ENCODE results near the gene GLIPR1L1. TPM values are rescaled to one million over a fixed set of nuclear protein-coding genes. Genes with fewer than 3 reads are reported as not detected.

Gene GLIPR1L1
- total RNA-seq, 4 donors from 2014 or later = not detected

DNA sequence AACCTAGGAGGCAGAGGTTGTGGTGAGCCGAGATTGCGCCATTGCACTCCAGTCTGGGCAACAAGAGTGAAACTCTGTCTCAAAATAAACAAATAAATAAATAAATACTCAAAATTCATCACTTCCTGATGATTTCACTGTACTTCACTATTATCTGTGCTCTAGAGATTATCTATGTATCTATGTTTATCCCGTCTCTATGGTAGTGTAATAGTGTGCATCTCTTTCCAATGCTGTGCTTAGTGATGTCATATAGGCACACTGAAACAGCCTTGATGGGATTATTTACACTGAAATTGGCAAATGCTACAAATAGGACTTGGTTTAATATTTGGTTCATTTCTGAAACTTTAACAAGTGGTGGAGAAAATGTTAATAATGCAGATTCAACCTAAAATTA lies 10.8 kb upstream of the GLIPR1L1 start:
- Histone ChIP-seq H3K36me3 (no peaks in the 10 kb centered on the region), H3K4me1 (no peaks in the 10 kb centered on the region), H3K9me3 (no peaks in the 10 kb centered on the region), H3K4me3 (no peak overlapping the region), H3K27ac (no peak overlapping the region), H3K27me3 (no peaks in the 10 kb centered on the region)
- TF ChIP-seq POLR2A (IDR thresholded peaks at IDR 0.05) (no peak), POLR2AphosphoS5 (IDR thresholded peaks at IDR 0.05) (no peak), EP300 (IDR thresholded peaks at IDR 0.05) (no peak)
- TF ChIP-seq, protein P1, sequence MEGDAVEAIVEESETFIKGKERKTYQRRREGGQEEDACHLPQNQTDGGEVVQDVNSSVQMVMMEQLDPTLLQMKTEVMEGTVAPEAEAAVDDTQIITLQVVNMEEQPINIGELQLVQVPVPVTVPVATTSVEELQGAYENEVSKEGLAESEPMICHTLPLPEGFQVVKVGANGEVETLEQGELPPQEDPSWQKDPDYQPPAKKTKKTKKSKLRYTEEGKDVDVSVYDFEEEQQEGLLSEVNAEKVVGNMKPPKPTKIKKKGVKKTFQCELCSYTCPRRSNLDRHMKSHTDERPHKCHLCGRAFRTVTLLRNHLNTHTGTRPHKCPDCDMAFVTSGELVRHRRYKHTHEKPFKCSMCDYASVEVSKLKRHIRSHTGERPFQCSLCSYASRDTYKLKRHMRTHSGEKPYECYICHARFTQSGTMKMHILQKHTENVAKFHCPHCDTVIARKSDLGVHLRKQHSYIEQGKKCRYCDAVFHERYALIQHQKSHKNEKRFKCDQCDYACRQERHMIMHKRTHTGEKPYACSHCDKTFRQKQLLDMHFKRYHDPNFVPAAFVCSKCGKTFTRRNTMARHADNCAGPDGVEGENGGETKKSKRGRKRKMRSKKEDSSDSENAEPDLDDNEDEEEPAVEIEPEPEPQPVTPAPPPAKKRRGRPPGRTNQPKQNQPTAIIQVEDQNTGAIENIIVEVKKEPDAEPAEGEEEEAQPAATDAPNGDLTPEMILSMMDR (IDR thresholded peaks at IDR 0.05) = no peak
- 76 to 97% methylated on average over 3 of the region's 3 CpGs for WGBS, 2 donors (ENCODE audit: low coverage in 1 of 2)
- ATAC-seq = no peak

DNA sequence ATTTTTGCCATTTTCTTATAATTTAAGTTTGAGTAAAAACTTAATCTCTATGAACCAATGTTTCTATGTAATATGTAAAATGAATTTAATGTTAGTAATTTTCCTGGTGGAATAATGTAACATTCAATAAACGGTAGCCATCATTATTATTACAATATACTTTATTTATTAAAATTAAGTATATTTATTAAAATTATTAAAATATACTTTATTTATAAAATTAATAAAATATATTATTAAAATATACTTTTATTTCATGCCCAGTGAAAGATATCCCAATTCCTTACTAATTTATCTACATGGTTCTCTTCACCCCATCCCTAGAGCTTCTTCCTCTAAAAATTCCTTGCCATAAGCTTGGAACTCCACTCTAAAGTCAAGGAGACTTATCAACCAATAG lies 6.8 kb upstream of the GLIPR1L1 start:
- no peak overlapping the region for H3K4me3 ChIP-seq
- WGBS, 2 donors (ENCODE audit: low coverage in 1 of 2) = 77 to 100% methylated on average over 1 of the region's 1 CpG
- peaks cover 0 to 15% (median 3%) of the 10 kb centered on the region in 3 donors for H3K4me1 ChIP-seq
- no peaks in the 10 kb centered on the region for H3K9me3 ChIP-seq
- no peak for ATAC-seq
- no peak overlapping the region for H3K27ac ChIP-seq
- H3K36me3 ChIP-seq = no peaks in the 10 kb centered on the region
- TF ChIP-seq EP300 (IDR thresholded peaks at IDR 0.05) (no peak), POLR2A (IDR thresholded peaks at IDR 0.05) (no peak), POLR2AphosphoS5 (IDR thresholded peaks at IDR 0.05) (no peak)
- TF ChIP-seq, protein P1 (IDR thresholded peaks at IDR 0.05) = no peak
- no peaks in the 10 kb centered on the region for H3K27me3 ChIP-seq

DNA sequence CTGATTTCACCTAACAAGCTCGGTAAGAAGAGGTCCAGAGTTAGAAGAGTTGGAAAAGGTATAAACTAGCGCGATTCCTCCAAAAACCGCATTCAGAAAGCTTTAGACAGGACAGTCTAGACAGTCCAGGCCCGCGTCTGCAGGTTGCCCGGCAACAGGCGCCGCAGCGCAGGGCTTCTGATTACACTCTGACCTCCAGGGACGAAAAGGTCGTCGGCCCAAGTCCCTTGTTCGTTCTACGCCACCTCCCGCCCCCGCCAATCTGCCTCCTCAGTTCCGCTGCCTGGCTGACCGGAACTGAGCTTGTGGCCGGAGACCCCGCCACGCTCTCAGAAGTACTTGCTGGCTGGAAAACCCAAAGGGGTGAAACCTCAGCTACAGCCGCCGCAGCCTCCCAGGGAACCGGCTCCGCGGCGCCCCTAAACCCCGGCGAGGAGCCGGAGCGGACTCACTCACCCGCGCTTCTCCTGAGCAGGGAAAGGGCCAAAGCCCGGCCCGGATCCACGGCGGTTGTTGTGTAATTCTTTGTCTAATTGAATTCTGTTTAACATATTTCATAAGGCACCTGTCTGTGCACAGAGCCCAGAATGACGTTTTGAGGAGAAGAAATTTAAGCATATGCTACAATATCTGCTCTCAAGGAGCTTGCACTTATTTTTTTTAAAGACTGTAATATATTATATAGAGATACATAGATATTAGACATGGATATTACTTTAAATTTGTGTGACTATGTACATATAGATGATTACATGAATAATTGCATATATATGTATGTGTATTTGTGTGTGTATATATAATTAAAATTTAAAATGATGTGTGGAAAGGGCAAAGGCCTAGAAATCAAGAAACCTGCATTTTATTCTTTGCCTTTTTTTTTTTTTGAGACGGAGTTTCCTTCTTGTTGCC lies 4.3 kb upstream of the GLIPR1L1 start, which contains the start of gene CAPS2:
Gene CAPS2 (minus strand): TSS at position 407 of the 909 bp plus-strand sequence. CDS start 3,826 bp downstream, outside the sequence.
- TF ChIP-seq, protein P1 (IDR thresholded peaks at IDR 0.05) = peak in 1 of 4 experiments; percentile 15
- TF ChIP-seq EP300 (IDR thresholded peaks at IDR 0.05) = no peak
- TF ChIP-seq POLR2AphosphoS5 (IDR thresholded peaks at IDR 0.05) = peak; percentile 13
- no peak for TF ChIP-seq POLR2A (IDR thresholded peaks at IDR 0.05)
- H3K27me3 ChIP-seq = no peaks in the 10 kb centered on the region
- peak; percentile 85 for ATAC-seq
- no peaks in the 10 kb centered on the region for H3K9me3 ChIP-seq
- peak within 1 kb of the TSS; percentile 57 to 67 for H3K4me3 ChIP-seq
- WGBS, 2 donors (ENCODE audit: low coverage in 1 of 2) = 13 to 27% methylated on average over 3 to 6 of the region's 40 CpGs
- H3K4me1 ChIP-seq = peaks cover 0 to 26% (median 3%) of the 10 kb centered on the region in 3 donors
- no peaks in the 10 kb centered on the region for H3K36me3 ChIP-seq
- H3K27ac ChIP-seq = peak within 1 kb of the TSS in 3 of 4 donors; percentile 55 to 79 (median 65)

- WGBS, 2 donors (ENCODE audit: low coverage in 1 of 2) = 61 to 80% methylated on average over 1 of the region's 1 CpG
- Histone ChIP-seq H3K36me3 (no peaks in the 10 kb centered on the region), H3K4me3 (no peak overlapping the region), H3K27me3 (no peaks in the 10 kb centered on the region), H3K27ac (no peak overlapping the region), H3K9me3 (no peaks in the 10 kb centered on the region), H3K4me1 (peaks cover 0 to 11% (median 0%) of the 10 kb centered on the region in 3 donors)
- TF ChIP-seq POLR2A (IDR thresholded peaks at IDR 0.05) (no peak), EP300 (IDR thresholded peaks at IDR 0.05) (no peak), POLR2AphosphoS5 (IDR thresholded peaks at IDR 0.05) (no peak)
- TF ChIP-seq, protein P1 (IDR thresholded peaks at IDR 0.05) = no peak
- ATAC-seq = no peak
These were observed 3.4 kb downstream of the GLIPR1L1 start for GRCh38 chr12:75337905-75338304.

Data from gastroesophageal sphincter (tissue), 4 donors.